CD4-positive, alpha-beta T cell (primary cell): ENCODE data around the gene EPB41L3. TPM values are rescaled to one million over a fixed set of nuclear protein-coding genes. Genes with fewer than 3 reads are reported as not detected.

ENCODE experiments used
- ATAC-seq: fragments of 200-7000 bp; cut with Tn5 transposase; one replicate; pipeline ENCODE4 v1.10.0; 2022; ENCODE audit warnings: mild to moderate bottlenecking; ENCODE audit not compliant: poor library complexity
- CTCF ChIA-PET: fragments of 350-600 bp; sonication (Branson Sonifier 250); formaldehyde crosslinking; loops from one replicate; lab custom pipeline; 2021; ENCODE audit warnings: antibody characterized with exemption, inconsistent platforms; lab: Charles Lee
- POLR2A ChIA-PET: fragments of 350-600 bp; sonication (Branson Sonifier 250); formaldehyde crosslinking; loops from one replicate; lab custom pipeline; 2021; ENCODE audit warnings: antibody characterized with exemption, inconsistent platforms; lab: Charles Lee
- DNase-seq, 14 experiments: peaks; one replicate each; pipeline ENCODE4 v3.0.0-alpha.2; 2013 to 2020; ENCODE audit warnings: mixed read lengths in 2 of 14
- H3K27ac ChIP-seq, 2 donors: one replicate each; pipeline versions ENCODE4 v1.5.1 to v1.7.0; 2013; ENCODE audit warnings: low read length in 2 of 2, low read depth in 1 of 2, mild to moderate bottlenecking in 1 of 2
- H3K27me3 ChIP-seq, 2 experiments: 1 replicate in 1 of 2; 2 replicates in 1 of 2; pipeline versions ENCODE4 v1.6.1 to v1.7.0; 2013; ENCODE audit warnings: low read length in 2 of 2, control low read depth in 1 of 2, mild to moderate bottlenecking in 1 of 2, moderate library complexity in 1 of 2; ENCODE audit not compliant: insufficient read depth in 2 of 2, control insufficient read depth in 1 of 2
- H3K36me3 ChIP-seq: one replicate; pipeline ENCODE4 v1.6.1; 2013; ENCODE audit warnings: low read length, control low read depth; ENCODE audit not compliant: insufficient read depth
- H3K4me1 ChIP-seq: one replicate; pipeline ENCODE4 v1.6.1; 2013; ENCODE audit warnings: low read length, control low read depth; ENCODE audit not compliant: insufficient read depth
- H3K4me3 ChIP-seq: one replicate; pipeline ENCODE4 v1.5.1; 2013; ENCODE audit warnings: mild to moderate bottlenecking, low read length, moderate library complexity
- H3K9me3 ChIP-seq, 2 experiments: 1 replicate in 1 of 2; 2 replicates in 1 of 2; pipeline versions ENCODE4 v1.6.1 to v1.7.0; 2013; ENCODE audit warnings: low read length in 2 of 2, mild to moderate bottlenecking in 2 of 2, control low read depth in 1 of 2, moderate library complexity in 1 of 2; ENCODE audit not compliant: control insufficient read depth in 1 of 2, insufficient read depth in 1 of 2
- H3K27ac Mint-ChIP-seq: one replicate; pipeline ENCODE4 v1.8.0; 2020; ENCODE audit warnings: mixed read lengths
- H3K27me3 Mint-ChIP-seq: one replicate; pipeline ENCODE4 v1.8.0; 2021; ENCODE audit warnings: mixed read lengths
- H3K36me3 Mint-ChIP-seq: one replicate; pipeline ENCODE4 v1.8.0; 2021; ENCODE audit warnings: low read depth, mixed read lengths
- H3K4me1 Mint-ChIP-seq: one replicate; pipeline ENCODE4 v1.8.0; 2021; ENCODE audit warnings: low read depth, mixed read lengths
- H3K4me3 Mint-ChIP-seq: one replicate; pipeline ENCODE4 v1.8.0; 2020; ENCODE audit warnings: mild to moderate bottlenecking, mixed read lengths
- H3K9me3 Mint-ChIP-seq: one replicate; pipeline ENCODE4 v1.8.0; 2020; ENCODE audit warnings: mixed read lengths
- intact Hi-C, 2 experiments: fragments of 100-400 bp; cut with DNase I in 1 of 2; cut with micrococcal nuclease in 1 of 2; formaldehyde crosslinking; loops; one replicate each; pipeline versions ENCODE4 v1.15.1 to v1.9.0; 2023 to 2025; cut with DNase I, micrococcal nuclease
- polyA plus RNA-seq, 2 donors: library from polyadenylated mRNA; unstranded; fragments of 120-200 nt; gene quantifications; one replicate each; pipeline ENCODE4 v1.2.1, GENCODE V29; 2013
- total RNA-seq, 174 experiments: library from RNA in 2 of 174; stranded (reverse) in 2 of 174; gene quantifications; one replicate each; pipeline ENCODE4 v1.2.3 and lab custom pipeline; 2021 to 2026
- TF ChIP-seq, protein P1 (sequence below): fragments of 200-600 bp; IDR thresholded peaks from one replicate; pipeline ENCODE4 v1.8.0; 2022; ENCODE audit warnings: antibody characterized with exemption, mild to moderate bottlenecking

The EPB41L3 gene
- total RNA-seq = 10 to 100 TPM; 10.9 to 11.2 TPM
- 10.4 TPM for polyA plus RNA-seq (2013, experiment 1 of 2)
- 8.3 TPM for polyA plus RNA-seq (2013, experiment 2 of 2)
- total RNA-seq (lab: John Stamatoyannopoulos, UW) = 0 to 18.8 (median 3.5) reads per million in 172 experiments

DNA sequence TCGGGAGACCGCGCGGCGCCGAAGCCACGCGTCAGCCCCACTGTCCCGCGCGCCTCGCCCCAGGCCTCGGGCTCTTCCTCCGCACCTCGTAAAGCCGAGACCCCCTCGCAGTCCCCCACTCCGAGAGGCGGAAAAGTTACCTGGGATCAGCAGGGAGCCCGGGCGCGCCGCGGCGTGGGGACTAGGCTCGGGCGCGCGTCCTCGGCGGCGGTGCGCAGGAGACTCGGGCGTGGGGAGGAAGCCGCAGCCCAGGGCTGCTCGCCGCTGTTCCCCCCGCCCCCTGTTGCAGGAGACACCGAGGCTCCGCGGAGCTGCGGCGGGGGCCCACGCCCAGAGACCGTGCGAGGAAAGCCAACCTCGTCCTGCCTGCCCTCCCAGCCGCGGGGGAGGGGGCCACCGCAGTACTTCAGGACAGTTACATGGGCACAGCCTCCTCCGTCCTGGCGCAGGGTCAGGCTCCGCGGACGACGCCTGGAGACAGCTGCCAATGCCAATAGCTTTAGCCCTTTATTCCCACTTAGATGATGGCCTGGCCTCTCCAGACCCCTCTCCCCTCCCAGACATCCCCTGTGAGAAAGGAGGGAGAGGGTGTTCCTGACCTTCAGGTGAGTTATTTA lies at the start of gene EPB41L3:
EPB41L3 (minus strand) TSS at position 225 of the 617 bp plus-strand sequence. CDS start 54,814 bp downstream, outside the sequence.
- H3K27me3 Mint-ChIP-seq = peaks cover 56% of the 10 kb centered on the region
- ChIA-PET CTCF (no interaction called here), POLR2A (interaction anchor here (0.6 to 1.3 kb wide), 4 partner anchors 62 to 308 kb away, joined by 3 to 4 read pairs (median 3); no protein-coding TSS in a partner anchor)
- no peaks in the 10 kb centered on the region for H3K36me3 ChIP-seq
- H3K4me1 ChIP-seq = peaks cover 2% of the 10 kb centered on the region
- intact Hi-C loops = no loop called here
- H3K4me1 Mint-ChIP-seq = peaks cover 20% of the 10 kb centered on the region
- peaks cover 17 to 42% of the 10 kb centered on the region in 2 experiments for H3K27me3 ChIP-seq
- peak within 1 kb of the TSS; percentile 35 for H3K4me3 ChIP-seq
- H3K36me3 Mint-ChIP-seq = no peaks in the 10 kb centered on the region
- peaks cover 0 to 4% of the 10 kb centered on the region in 2 experiments for H3K9me3 ChIP-seq
- peak within 1 kb of the TSS; percentile 85 for H3K4me3 Mint-ChIP-seq
- peak in 5 of 14 experiments; percentile 15 to 55 (median 39) for DNase-seq
- H3K27ac Mint-ChIP-seq = peak within 1 kb of the TSS; percentile 27
- peak; percentile 76 for ATAC-seq
- no peaks in the 10 kb centered on the region for H3K9me3 Mint-ChIP-seq
- H3K27ac ChIP-seq = no peak within 1 kb of the TSS
- TF ChIP-seq, protein P1, sequence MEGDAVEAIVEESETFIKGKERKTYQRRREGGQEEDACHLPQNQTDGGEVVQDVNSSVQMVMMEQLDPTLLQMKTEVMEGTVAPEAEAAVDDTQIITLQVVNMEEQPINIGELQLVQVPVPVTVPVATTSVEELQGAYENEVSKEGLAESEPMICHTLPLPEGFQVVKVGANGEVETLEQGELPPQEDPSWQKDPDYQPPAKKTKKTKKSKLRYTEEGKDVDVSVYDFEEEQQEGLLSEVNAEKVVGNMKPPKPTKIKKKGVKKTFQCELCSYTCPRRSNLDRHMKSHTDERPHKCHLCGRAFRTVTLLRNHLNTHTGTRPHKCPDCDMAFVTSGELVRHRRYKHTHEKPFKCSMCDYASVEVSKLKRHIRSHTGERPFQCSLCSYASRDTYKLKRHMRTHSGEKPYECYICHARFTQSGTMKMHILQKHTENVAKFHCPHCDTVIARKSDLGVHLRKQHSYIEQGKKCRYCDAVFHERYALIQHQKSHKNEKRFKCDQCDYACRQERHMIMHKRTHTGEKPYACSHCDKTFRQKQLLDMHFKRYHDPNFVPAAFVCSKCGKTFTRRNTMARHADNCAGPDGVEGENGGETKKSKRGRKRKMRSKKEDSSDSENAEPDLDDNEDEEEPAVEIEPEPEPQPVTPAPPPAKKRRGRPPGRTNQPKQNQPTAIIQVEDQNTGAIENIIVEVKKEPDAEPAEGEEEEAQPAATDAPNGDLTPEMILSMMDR = no peak

DNA sequence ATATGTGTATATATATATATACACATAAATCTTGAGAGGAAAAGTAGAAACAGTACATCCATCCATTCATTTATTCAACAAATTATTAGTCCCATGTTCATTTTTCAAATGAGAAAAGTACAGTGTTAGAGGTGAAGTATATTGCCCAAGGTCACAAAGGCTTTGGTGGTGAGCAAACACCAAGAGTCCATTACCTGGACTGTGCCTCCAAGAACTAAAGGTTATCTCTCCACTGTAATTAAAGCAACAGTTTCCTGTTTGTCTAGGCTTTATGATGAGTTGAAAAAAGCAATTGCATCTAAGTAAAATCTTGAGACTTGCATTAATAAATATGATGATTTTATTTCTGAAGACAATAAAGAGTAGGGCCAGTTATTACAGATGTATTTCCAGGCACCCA lies 44.7 kb upstream of the EPB41L3 start:
- TF ChIP-seq, protein P1 = no peak
- H3K4me1 ChIP-seq = no peaks in the 10 kb centered on the region
- H3K36me3 Mint-ChIP-seq = no peaks in the 10 kb centered on the region
- peaks cover 17% of the 10 kb centered on the region for H3K27me3 Mint-ChIP-seq
- ChIA-PET CTCF (no interaction called here), POLR2A (no interaction called here)
- no peaks in the 10 kb centered on the region for H3K4me1 Mint-ChIP-seq
- H3K27ac ChIP-seq = no peak overlapping the region
- peaks cover 10% of the 10 kb centered on the region for H3K9me3 Mint-ChIP-seq
- no peak overlapping the region for H3K4me3 Mint-ChIP-seq
- ATAC-seq (no peak), DNase-seq (no peak)
- H3K27me3 ChIP-seq = no peaks in the 10 kb centered on the region
- H3K9me3 ChIP-seq = peaks cover 3 to 6% of the 10 kb centered on the region in 2 experiments
- H3K36me3 ChIP-seq = no peaks in the 10 kb centered on the region
- intact Hi-C loops = no loop called here
- H3K27ac Mint-ChIP-seq = no peak overlapping the region
- H3K4me3 ChIP-seq = no peak overlapping the region

DNA sequence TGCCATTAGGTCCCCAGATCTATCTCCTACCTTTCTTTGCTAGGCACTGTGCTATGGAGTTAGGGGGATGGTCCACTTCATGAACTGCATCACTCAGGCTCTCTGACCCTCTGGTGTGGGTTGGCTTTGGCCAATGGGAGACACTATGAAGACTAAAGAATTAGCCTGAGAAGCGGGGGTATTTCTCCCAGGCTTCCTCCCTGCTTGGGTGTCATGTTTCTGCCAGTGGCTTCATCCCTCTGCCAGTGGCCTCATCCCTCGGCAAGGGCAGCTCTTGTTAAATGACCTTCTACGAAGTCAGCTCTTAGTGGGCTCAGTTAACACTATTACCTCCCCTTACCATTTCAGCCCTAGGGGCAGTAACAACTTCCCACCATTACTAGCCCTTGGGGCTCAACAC lies 41.9 kb upstream of the EPB41L3 start:
- Mint-ChIP-seq H3K4me1 (no peaks in the 10 kb centered on the region), H3K36me3 (no peaks in the 10 kb centered on the region), H3K4me3 (no peak overlapping the region), H3K27me3 (peaks cover 27% of the 10 kb centered on the region), H3K9me3 (no peaks in the 10 kb centered on the region), H3K27ac (no peak overlapping the region)
- no peaks in the 10 kb centered on the region for H3K4me1 ChIP-seq
- no peak overlapping the region for H3K4me3 ChIP-seq
- ATAC-seq (no peak), DNase-seq (no peak)
- POLR2A ChIA-PET = no interaction called here
- intact Hi-C loops = no loop called here
- no peaks in the 10 kb centered on the region for H3K9me3 ChIP-seq
- TF ChIP-seq, protein P1 = no peak
- H3K27ac ChIP-seq = no peak overlapping the region
- no peaks in the 10 kb centered on the region for H3K27me3 ChIP-seq
- no peaks in the 10 kb centered on the region for H3K36me3 ChIP-seq
- CTCF ChIA-PET = no interaction called here
